ENCODE data around the gene RAD23B. TPM values are rescaled to one million over a fixed set of nuclear protein-coding genes. Genes with fewer than 3 reads are reported as not detected.

RAD23B gene
- polyA plus RNA-seq, 1 experiment: 229 TPM

GRCh38 chr9:107337676-107338590 is 54.9 kb downstream of the RAD23B start:
- peaks cover 10% of the 10 kb centered on the region for H3K36me3 ChIP-seq (ENCODE audit: control insufficient read depth, insufficient read depth, low read length)
- ChIA-PET CTCF (interaction anchor here (0.5 to 3.0 kb wide), 4 partner anchors 90 to 380 kb away, joined by 3 to 10 read pairs (median 4); no protein-coding TSS in a partner anchor), POLR2A (no interaction called here)
- no peak for DNase-seq (ENCODE audit: low read depth)
- H3K27me3 ChIP-seq (ENCODE audit: control insufficient read depth, insufficient read depth, low read length): no peaks in the 10 kb centered on the region
- no peak overlapping the region for H3K4me3 ChIP-seq (ENCODE audit: low read depth, low read length)
- TF ChIP-seq CTCF (IDR thresholded peaks at IDR 0.05; ENCODE audit: insufficient read depth, low read depth, low read length): no peak

- CTCF ChIA-PET: interaction anchor here (1.3 to 3.0 kb wide), 3 partner anchors 10 to 181 kb away, joined by 4 to 10 read pairs (median 8); no protein-coding TSS in a partner anchor
- peaks cover 6% of the 10 kb centered on the region for H3K36me3 ChIP-seq (ENCODE audit: control insufficient read depth, insufficient read depth, low read length)
- DNase-seq (ENCODE audit: low read depth): no peak
- no peaks in the 10 kb centered on the region for H3K27me3 ChIP-seq (ENCODE audit: control insufficient read depth, insufficient read depth, low read length)
- no peak overlapping the region for H3K4me3 ChIP-seq (ENCODE audit: low read depth, low read length)
- no peak for TF ChIP-seq CTCF (IDR thresholded peaks at IDR 0.05; ENCODE audit: insufficient read depth, low read depth, low read length)
- POLR2A ChIA-PET: no interaction called here
These were observed 56.0 kb downstream of the RAD23B start for GRCh38 chr9:107338911-107339659.

GRCh38 chr9:107340920-107341632 is 58.0 kb downstream of the RAD23B start:
- peaks cover 6% of the 10 kb centered on the region for H3K36me3 ChIP-seq (ENCODE audit: control insufficient read depth, insufficient read depth, low read length)
- no peak for DNase-seq (ENCODE audit: low read depth)
- no peaks in the 10 kb centered on the region for H3K27me3 ChIP-seq (ENCODE audit: control insufficient read depth, insufficient read depth, low read length)
- CTCF ChIA-PET: interaction anchor here (0.6 to 3.0 kb wide), 41 partner anchors 8 to 1330 kb away, joined by 3 to 27 read pairs (median 4); no protein-coding TSS in a partner anchor
- peak; percentile 91 for TF ChIP-seq CTCF (IDR thresholded peaks at IDR 0.05; ENCODE audit: insufficient read depth, low read depth, low read length)
- H3K4me3 ChIP-seq (ENCODE audit: low read depth, low read length): no peak overlapping the region
- POLR2A ChIA-PET: no interaction called here

GRCh38 chr9:107342476-107343161 is 59.5 kb downstream of the RAD23B start:
- Histone ChIP-seq H3K4me3 (ENCODE audit: low read depth, low read length) (no peak overlapping the region), H3K27me3 (ENCODE audit: control insufficient read depth, insufficient read depth, low read length) (no peaks in the 10 kb centered on the region), H3K36me3 (ENCODE audit: control insufficient read depth, insufficient read depth, low read length) (peaks cover 6% of the 10 kb centered on the region)
- ChIA-PET CTCF (interaction anchor here (0.6 to 3.0 kb wide), 7 partner anchors 9 to 1557 kb away, joined by 3 to 27 read pairs (median 6); no protein-coding TSS in a partner anchor), POLR2A (no interaction called here)
- TF ChIP-seq CTCF (IDR thresholded peaks at IDR 0.05; ENCODE audit: insufficient read depth, low read depth, low read length): no peak
- DNase-seq (ENCODE audit: low read depth): no peak
